Immature natural killer cell (primary cell): ENCODE measurements around the gene SLC6A2. TPM values are rescaled to one million over a fixed set of nuclear protein-coding genes. Genes with fewer than 3 reads are reported as not detected.

Experiments used
- polyA plus RNA-seq, 3 donors: library from polyadenylated mRNA; unstranded; fragments of 300-500 nt; fragmentation: Illumina TruSeq; gene quantifications; one replicate each; pipeline ENCODE4 v1.2.3, GENCODE V29; 2021

Gene SLC6A2
- polyA plus RNA-seq, 3 donors from 2014 or later: not detected

Other genes starting within 250 kb of the SLC6A2 start
- not detected for gene MMP2, start 176.8 kb upstream of the SLC6A2 start, polyA plus RNA-seq
- 1 to 10 TPM in 2 of 3 donors, under 1 TPM in 1; 0.72 to 3.3 (median 2.6) TPM for gene LPCAT2, start 146.9 kb upstream of the SLC6A2 start, polyA plus RNA-seq
- gene CAPNS2, start 89.3 kb upstream of the SLC6A2 start, polyA plus RNA-seq: not detected
- gene CES1, start 177.1 kb downstream of the SLC6A2 start, polyA plus RNA-seq: 1 to 10 TPM in 2 of 3 donors, under 1 TPM in 1; 0.61 to 8.1 (median 1.9) TPM
- gene CES5A, start 219.4 kb downstream of the SLC6A2 start, polyA plus RNA-seq: not detected